SK-N-SH treated with all-trans-retinoic acid at 6 μM for 48 hours (cell line): Measurements from ENCODE around the gene FBXL17.

Experiments used
- ARNTL ChIP-seq: fragments of 450-650 bp; formaldehyde crosslinking; IDR thresholded peaks from 2 replicates; pipeline ENCODE4 v1.5.0; 2020; ENCODE audit warnings: low read depth, mild to moderate bottlenecking, moderate library complexity, borderline replicate concordance
- ZNF70 ChIP-seq: fragments of 450-650 bp; formaldehyde crosslinking; IDR thresholded peaks from 2 replicates; pipeline ENCODE4 v1.5.0; 2020; ENCODE audit warnings: mild to moderate bottlenecking, moderate library complexity
- TF ChIP-seq, protein P1 (sequence below): fragments of 250-450 bp; sonication (Bioruptor Pico); IDR thresholded peaks from 2 replicates; pipeline ENCODE4 v1.5.1; 2020; ENCODE audit warnings: low read depth, mild to moderate bottlenecking, moderate library complexity

DNA sequence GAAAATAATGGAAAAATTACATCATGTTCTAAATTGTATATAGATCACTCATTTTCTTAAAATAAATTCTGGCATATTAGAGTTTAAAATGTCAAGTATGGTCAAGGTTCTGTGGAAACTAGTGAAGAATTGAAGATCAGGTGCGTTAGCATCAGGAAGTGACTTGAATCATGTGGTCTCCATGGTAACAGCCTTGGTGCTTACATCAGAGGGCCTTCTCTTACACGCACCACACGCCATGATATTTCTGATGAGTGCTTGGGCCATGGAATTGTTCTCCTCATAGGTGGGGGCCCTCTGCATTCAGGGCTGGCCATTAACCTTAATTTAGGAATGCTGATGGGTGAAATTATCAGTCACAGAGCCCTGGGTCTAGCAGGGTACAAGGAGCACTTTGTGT is 423.0 kb downstream of the FBXL17 start:
- no peak for TF ChIP-seq ZNF70 (CRISPR knock-in tag)
- no peak for TF ChIP-seq ARNTL (CRISPR knock-in tag)
- TF ChIP-seq, protein P1, sequence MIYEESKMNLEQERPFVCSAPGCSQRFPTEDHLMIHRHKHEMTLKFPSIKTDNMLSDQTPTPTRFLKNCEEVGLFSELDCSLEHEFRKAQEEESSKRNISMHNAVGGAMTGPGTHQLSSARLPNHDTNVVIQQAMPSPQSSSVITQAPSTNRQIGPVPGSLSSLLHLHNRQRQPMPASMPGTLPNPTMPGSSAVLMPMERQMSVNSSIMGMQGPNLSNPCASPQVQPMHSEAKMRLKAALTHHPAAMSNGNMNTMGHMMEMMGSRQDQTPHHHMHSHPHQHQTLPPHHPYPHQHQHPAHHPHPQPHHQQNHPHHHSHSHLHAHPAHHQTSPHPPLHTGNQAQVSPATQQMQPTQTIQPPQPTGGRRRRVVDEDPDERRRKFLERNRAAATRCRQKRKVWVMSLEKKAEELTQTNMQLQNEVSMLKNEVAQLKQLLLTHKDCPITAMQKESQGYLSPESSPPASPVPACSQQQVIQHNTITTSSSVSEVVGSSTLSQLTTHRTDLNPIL (CRISPR knock-in tag): no peak
